RWPE2 (cell line): ENCODE results near the gene RPL10A.
A peak's percentile ranks its signal among the peaks of the same experiment; 100 is the strongest.

ENCODE experiments used
- ATAC-seq: fragments of 200-7000 bp; cut with Tn5 transposase; 3 replicates; pipeline ENCODE4 v1.9.1; 2021; ENCODE audit warnings: low read depth
- DNase-seq: peaks from one replicate; pipeline ENCODE4 v3.0.0-alpha.2; 2020; ENCODE audit warnings: low spot score
- H3K27ac ChIP-seq: fragments of 450-650 bp; 2 replicates; pipeline ENCODE4 v1.5.1; 2017; ENCODE audit warnings: mild to moderate bottlenecking; ENCODE audit not compliant: poor library complexity, severe bottlenecking
- H3K27me3 ChIP-seq: fragments of 250-450 bp; sonication (Bioruptor Pico); 2 replicates; pipeline ENCODE4 v1.5.1; 2021; ENCODE audit warnings: mild to moderate bottlenecking, moderate library complexity; ENCODE audit not compliant: insufficient read depth, poor library complexity, severe bottlenecking
- H3K36me3 ChIP-seq: fragments of 250-450 bp; sonication (Bioruptor Pico); 2 replicates; pipeline ENCODE4 v1.5.1; 2020; ENCODE audit warnings: low read depth, mild to moderate bottlenecking, moderate library complexity
- H3K4me1 ChIP-seq: fragments of 250-450 bp; sonication (Bioruptor Pico); 2 replicates; pipeline ENCODE4 v1.5.1; 2021; ENCODE audit warnings: mild to moderate bottlenecking, moderate library complexity; ENCODE audit not compliant: insufficient read depth, poor library complexity, severe bottlenecking
- H3K4me3 ChIP-seq: fragments of 250-450 bp; sonication (Bioruptor Pico); 2 replicates; pipeline ENCODE4 v1.5.1; 2021; ENCODE audit warnings: mild to moderate bottlenecking, moderate library complexity; ENCODE audit not compliant: severe bottlenecking
- H3K9me3 ChIP-seq: fragments of 250-450 bp; sonication (Bioruptor Pico); 2 replicates; pipeline ENCODE4 v1.5.1; 2021; ENCODE audit warnings: mild to moderate bottlenecking, moderate library complexity; ENCODE audit not compliant: severe bottlenecking
- TF ChIP-seq, protein P1 (sequence below): fragments of 450-650 bp; IDR thresholded peaks from one replicate; pipeline ENCODE4 v1.5.1; 2017; ENCODE audit warnings: mild to moderate bottlenecking, moderate library complexity; ENCODE audit not compliant: poor library complexity, severe bottlenecking

Gene RPL10A

DNA sequence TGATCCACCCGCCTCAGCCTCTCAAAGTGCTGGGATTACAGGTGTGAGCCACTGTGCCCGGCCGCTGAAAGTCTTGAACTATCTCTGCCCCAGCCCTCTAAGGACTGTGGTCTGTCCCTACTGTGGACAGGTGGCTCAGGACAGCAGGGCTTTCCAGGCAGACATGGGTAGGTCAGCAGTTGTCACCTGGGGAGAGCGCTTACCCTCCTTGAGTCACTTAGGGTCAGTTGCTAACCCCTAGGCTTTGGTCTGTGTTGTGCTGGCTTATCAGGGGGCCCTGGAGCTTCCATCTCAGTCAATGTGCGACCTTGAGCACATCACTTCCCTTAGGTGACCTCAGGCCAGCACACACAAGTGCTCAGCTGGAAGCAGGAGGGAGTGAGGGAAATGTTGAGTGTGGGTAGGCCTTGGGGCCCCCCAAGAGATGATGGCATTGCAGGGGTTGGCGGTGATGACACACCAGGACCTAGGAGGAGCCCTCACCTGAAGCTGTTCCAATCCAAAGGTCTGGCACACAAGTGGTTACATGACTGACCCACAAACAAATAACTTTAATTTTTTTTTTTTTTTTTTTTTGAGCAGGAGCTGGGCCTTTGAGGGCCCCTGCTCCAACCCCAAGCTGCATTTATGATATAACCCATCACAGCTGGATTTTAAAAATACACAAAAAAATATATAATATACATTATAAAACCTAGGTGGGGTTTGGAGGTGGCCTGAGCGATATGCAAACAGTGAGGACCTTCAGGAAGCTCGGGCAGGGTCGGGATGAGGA is 5.1 kb downstream of the RPL10A start:
- H3K9me3 ChIP-seq: no peaks in the 10 kb centered on the region
- H3K36me3 ChIP-seq: peaks cover 80% of the 10 kb centered on the region
- H3K4me3 ChIP-seq: no peak overlapping the region
- H3K4me1 ChIP-seq: peaks cover 10% of the 10 kb centered on the region
- H3K27ac ChIP-seq: peak overlapping the region; percentile 91
- TF ChIP-seq, protein P1, sequence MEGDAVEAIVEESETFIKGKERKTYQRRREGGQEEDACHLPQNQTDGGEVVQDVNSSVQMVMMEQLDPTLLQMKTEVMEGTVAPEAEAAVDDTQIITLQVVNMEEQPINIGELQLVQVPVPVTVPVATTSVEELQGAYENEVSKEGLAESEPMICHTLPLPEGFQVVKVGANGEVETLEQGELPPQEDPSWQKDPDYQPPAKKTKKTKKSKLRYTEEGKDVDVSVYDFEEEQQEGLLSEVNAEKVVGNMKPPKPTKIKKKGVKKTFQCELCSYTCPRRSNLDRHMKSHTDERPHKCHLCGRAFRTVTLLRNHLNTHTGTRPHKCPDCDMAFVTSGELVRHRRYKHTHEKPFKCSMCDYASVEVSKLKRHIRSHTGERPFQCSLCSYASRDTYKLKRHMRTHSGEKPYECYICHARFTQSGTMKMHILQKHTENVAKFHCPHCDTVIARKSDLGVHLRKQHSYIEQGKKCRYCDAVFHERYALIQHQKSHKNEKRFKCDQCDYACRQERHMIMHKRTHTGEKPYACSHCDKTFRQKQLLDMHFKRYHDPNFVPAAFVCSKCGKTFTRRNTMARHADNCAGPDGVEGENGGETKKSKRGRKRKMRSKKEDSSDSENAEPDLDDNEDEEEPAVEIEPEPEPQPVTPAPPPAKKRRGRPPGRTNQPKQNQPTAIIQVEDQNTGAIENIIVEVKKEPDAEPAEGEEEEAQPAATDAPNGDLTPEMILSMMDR: no peak
- no peaks in the 10 kb centered on the region for H3K27me3 ChIP-seq
- ATAC-seq (no peak), DNase-seq (no peak)

DNA sequence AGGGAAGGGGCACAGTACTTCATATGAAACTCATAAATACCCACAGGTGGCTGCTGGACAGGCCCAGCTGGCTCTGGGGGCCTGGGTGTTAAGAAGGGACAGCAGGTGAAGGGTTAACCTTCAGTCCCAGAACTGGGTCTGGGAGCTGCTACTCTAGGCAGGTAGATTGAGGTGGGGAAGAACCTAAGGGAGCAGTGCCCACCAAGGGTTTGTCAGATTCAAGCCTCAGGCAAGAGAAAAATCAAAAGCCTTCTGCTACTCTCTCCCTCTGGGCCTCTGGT is 5.6 kb downstream of the RPL10A start:
- ATAC-seq (peak; percentile 7; the same call in 1 of the 3 replicates), DNase-seq (no peak)
- Histone ChIP-seq H3K27me3 (no peaks in the 10 kb centered on the region), H3K4me3 (no peak overlapping the region), H3K4me1 (peaks cover 10% of the 10 kb centered on the region), H3K36me3 (peaks cover 77% of the 10 kb centered on the region), H3K27ac (peak overlapping the region; percentile 91), H3K9me3 (no peaks in the 10 kb centered on the region)
- TF ChIP-seq, protein P1: no peak

GRCh38 chr6:35474131-35474941 is 6.1 kb downstream of the RPL10A start:
- Histone ChIP-seq H3K4me1 (peaks cover 10% of the 10 kb centered on the region), H3K27ac (peak overlapping the region; percentile 91), H3K9me3 (no peaks in the 10 kb centered on the region), H3K36me3 (peaks cover 71% of the 10 kb centered on the region), H3K27me3 (no peaks in the 10 kb centered on the region), H3K4me3 (no peak overlapping the region)
- ATAC-seq: peak; percentile 7
- TF ChIP-seq, protein P1: no peak
- DNase-seq: no peak

DNA sequence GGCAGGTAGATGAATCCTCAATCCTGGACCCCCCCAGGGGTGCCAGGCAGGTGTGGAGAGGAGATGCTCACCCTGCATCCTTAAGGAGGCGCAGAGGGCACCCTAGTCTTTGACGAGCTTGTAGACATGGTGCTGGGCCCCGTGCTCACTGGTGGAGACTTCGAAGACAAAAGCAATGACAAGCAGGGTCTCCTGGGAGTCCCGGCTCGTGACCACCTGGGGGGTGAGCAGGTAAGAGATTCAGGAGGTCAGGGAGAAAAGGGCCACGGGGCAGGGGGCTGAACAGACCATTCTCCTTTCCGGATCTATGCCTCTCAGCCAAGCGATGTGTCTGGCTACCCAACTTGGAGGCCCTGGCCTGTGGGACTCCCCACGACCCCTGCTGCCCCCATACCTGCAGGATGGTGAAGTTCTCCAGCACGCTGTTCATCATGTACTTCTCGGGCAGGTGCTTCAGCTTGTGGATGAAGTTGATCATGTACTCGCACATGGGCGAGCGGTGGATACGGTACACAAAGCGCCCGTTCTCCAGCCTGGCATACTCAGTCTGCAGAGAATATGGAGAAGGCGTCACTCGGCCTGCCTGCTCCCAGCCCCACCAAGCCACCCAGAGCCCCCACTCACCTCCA is 6.9 kb downstream of the RPL10A start:
- DNase-seq (peak; percentile 51), ATAC-seq (no peak)
- H3K27me3 ChIP-seq: no peaks in the 10 kb centered on the region
- TF ChIP-seq, protein P1: no peak
- H3K4me1 ChIP-seq: peaks cover 9% of the 10 kb centered on the region
- no peak overlapping the region for H3K4me3 ChIP-seq
- H3K36me3 ChIP-seq: peaks cover 64% of the 10 kb centered on the region
- H3K9me3 ChIP-seq: no peaks in the 10 kb centered on the region
- no peak overlapping the region for H3K27ac ChIP-seq
